Stimulated activated naive CD8-positive, alpha-beta T cell treated with anti-CD3 and anti-CD28 coated beads, Interleukin-15, amount 100 ng/mL, for 72 hours (primary cell): Measurements from ENCODE around the gene THSD7A.

ENCODE experiments used
- ATAC-seq: fragments of 150-1000 bp; cut with Tn5 transposase; 2 replicates; pipeline ENCODE4 v1.10.0; 2021; ENCODE audit warnings: mild to moderate bottlenecking, moderate library complexity
- DNase-seq, 2 donors: peaks; one replicate each; pipeline ENCODE4 v3.0.0; 2021 to 2022
- H3K27ac Mint-ChIP-seq, 2 donors: one replicate each; pipeline ENCODE4 v1.8.0; 2022; ENCODE audit warnings: mild to moderate bottlenecking in 2 of 2, mixed read lengths in 2 of 2, moderate library complexity in 2 of 2
- H3K27me3 Mint-ChIP-seq: one replicate; pipeline ENCODE4 v1.8.0; 2022; ENCODE audit warnings: mixed read lengths
- H3K4me1 Mint-ChIP-seq: one replicate; pipeline ENCODE4 v1.8.0; 2022; ENCODE audit warnings: mild to moderate bottlenecking, mixed read lengths
- H3K4me3 Mint-ChIP-seq, 2 donors: one replicate each; pipeline ENCODE4 v1.8.0; 2022; ENCODE audit warnings: mild to moderate bottlenecking in 2 of 2, mixed read lengths in 2 of 2, moderate library complexity in 1 of 2
- H3K9me3 Mint-ChIP-seq, 2 donors: one replicate each; pipeline ENCODE4 v1.8.0; 2022; ENCODE audit warnings: mixed read lengths in 2 of 2

Gene THSD7A

DNA sequence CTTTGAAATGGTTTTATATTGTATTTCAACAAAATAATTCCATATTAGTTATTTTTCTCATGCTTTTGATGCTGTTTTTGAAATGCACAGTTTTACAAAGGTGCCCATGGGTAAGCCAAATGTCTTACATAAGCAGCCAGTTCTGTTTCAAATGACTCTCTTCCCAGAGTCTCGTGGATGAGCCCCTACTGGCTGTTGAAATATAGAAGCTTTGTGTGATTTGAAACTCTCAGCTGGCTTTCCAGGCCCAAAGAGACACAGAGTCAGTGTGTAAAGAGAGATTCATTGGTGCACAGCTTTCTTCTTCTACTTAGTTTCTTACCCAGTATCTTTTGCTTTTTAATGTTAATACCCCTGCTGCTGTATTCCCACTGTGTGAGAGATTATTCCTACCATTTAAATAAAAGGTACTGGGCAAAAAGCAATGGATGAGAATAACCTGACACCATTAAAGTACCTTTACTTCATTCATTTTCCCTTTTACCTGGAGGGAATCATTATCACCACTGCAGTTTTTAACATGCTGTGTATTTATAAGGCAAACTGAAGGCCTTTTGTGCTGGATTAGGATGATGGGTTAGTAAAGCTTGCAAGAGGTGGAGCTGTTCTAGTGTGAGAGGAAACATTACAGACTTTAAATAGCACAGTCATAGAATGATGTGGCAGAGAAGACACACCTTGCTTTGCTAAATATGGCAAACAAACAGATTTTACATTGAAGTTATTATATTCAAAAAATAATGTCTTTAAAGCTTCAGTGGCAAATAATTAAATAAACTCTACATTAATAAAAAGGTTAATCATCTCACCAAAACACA, 415.1 kb downstream of the THSD7A start:
- H3K9me3 Mint-ChIP-seq, result peaks cover 24 to 27% of the 10 kb centered on the region in 2 donors

DNA sequence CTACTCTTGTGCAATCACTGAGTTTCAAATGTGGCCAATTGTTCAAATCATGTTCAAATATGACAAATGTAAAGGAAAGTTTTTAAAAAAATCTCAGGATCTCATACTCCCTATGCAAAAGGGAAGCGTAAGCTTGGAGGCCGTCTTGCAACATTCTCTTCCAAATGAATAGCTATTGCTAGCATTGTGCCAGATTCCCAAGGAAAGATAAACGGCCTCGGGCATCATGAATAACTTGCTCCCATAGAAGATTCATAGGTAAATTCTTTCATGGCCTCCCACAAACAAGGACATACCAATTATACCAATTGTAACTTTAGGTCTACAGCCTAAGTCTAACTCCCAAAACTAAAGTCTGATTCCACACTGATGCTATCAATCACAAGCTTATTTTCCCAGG, 416.9 kb downstream of the THSD7A start:
- ATAC-seq, result no peak
- Mint-ChIP-seq H3K4me1 (no peaks in the 10 kb centered on the region), H3K27me3 (no peaks in the 10 kb centered on the region), H3K27ac (no peak overlapping the region), H3K9me3 (peaks cover 13 to 20% of the 10 kb centered on the region in 2 donors), H3K4me3 (no peak overlapping the region)
- no peak for DNase-seq

More for the DNA sequence above, 415.1 kb downstream of the THSD7A start:
- Mint-ChIP-seq H3K27me3 (no peaks in the 10 kb centered on the region), H3K4me3 (no peak overlapping the region), H3K4me1 (no peaks in the 10 kb centered on the region), H3K27ac (no peak overlapping the region)
- DNase-seq (no peak), ATAC-seq (no peak)

DNA sequence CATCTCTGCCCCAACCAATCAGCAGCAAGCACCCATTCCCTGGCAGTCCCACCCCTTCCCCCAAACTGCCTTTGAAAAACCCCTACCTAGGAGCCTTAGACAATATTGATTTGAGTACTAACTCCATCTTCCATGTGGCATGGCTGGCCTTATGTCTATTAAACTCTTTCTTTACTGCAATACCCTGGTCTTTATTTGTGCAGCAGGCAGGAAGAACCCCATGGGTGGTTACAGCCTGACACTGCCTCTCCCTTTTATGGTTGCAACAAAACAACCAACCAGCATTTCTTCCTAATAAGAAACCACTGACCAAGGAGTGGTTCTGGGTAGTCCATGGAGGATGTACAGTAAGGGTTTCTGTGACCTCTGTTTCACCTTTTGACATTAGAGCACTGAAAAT, 418.1 kb downstream of the THSD7A start:
- Mint-ChIP-seq H3K4me3 (no peak overlapping the region), H3K27ac (peak overlapping the region in 1 of 2 donors; percentile 87), H3K9me3 (peaks cover 13 to 16% of the 10 kb centered on the region in 2 donors), H3K27me3 (no peaks in the 10 kb centered on the region), H3K4me1 (no peaks in the 10 kb centered on the region)
- ATAC-seq (no peak), DNase-seq (no peak)

DNA sequence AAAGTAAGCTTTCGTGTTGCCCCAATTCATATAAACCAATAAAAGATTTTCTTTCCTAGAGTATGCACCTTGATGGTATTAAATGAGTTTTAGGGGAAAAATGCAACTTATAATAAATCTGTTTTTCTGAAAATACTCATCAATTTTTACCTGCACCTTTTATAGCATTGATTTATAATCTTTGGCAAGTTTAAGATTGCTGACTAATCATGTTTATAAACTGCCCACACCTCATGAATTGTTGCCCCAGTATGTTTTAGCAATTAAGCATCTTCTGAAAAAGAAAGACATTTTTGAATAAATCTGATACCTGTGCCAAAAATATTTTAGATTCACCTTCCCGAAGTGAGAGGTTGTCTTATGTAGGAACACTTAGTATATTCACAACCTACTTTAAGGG, 420.0 kb downstream of the THSD7A start:
- Mint-ChIP-seq H3K27me3 (no peaks in the 10 kb centered on the region), H3K27ac (no peak overlapping the region), H3K4me1 (no peaks in the 10 kb centered on the region), H3K4me3 (no peak overlapping the region), H3K9me3 (peaks cover 13 to 16% of the 10 kb centered on the region in 2 donors)
- DNase-seq (no peak), ATAC-seq (no peak)

DNA sequence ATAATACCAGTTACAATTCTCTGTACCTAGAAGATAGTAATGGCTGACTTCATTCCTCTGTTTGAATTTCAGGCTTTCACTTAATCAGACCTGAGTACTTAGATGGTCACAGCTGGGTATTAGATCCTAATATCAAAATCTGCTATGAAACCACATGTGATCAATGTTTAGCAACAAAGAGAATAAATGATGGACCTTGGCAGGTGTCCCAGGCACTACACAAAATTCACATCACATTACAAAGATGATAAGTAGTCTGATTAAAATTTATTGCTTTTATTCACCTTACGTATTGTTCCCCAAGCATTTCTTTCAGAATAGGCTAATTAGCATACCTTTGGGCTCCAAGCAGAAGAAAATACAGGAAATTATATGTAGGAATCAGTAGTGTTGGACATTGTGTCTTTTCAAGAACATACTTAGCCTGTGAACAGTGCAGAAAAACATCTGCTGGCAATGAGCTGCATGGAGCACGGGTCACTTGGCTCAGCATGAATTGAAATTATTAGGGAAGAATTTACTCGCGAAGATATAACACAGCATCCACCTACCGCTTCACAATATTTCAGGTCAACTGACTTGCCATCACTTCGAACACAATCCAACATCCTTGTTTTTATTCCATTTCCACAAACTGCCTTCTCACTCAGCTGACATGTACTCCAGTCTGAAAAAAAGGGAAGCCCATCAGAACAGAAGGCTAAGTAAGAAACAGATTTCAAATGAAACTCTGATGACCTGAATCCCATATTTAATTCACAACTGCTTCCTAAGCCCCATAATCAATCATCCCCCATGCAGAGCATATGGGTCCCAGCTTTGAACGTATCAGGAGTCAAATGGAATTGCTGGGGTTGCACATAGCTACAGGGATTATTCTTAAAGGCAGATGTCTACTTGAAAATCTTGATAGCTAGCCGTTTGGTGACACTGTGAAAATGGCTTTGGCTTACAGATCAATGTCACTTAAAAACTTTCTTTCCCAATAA, 421.0 kb downstream of the THSD7A start:
- no peak overlapping the region for H3K27ac Mint-ChIP-seq
- peaks cover 13 to 16% of the 10 kb centered on the region in 2 donors for H3K9me3 Mint-ChIP-seq
- ATAC-seq (no peak), DNase-seq (no peak)
- no peaks in the 10 kb centered on the region for H3K4me1 Mint-ChIP-seq
- H3K27me3 Mint-ChIP-seq, result no peaks in the 10 kb centered on the region
- H3K4me3 Mint-ChIP-seq, result no peak overlapping the region

DNA sequence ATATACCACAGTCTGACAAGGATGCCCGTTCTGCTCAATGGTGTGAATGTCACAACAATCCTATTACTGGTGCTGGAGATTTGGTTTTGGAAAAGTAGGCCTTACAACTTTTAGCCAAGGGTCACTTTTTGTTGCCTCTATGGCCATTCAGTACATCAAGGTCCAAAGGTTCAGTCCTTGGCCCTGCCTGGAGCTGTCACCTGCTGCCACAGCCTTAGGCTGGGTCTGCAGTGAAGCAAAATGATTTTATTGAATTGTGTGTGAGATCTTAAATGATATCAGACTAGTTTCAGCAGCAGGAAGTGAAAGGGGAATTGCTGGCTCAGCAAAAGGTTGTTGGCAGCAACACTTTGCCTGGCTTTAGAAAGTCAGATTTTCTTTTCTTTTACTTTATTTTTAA, 427.6 kb downstream of the THSD7A start:
- no peaks in the 10 kb centered on the region for H3K4me1 Mint-ChIP-seq
- ATAC-seq (no peak), DNase-seq (no peak)
- H3K4me3 Mint-ChIP-seq, result no peak overlapping the region
- no peaks in the 10 kb centered on the region for H3K27me3 Mint-ChIP-seq
- no peaks in the 10 kb centered on the region for H3K9me3 Mint-ChIP-seq
- H3K27ac Mint-ChIP-seq, result no peak overlapping the region

DNA sequence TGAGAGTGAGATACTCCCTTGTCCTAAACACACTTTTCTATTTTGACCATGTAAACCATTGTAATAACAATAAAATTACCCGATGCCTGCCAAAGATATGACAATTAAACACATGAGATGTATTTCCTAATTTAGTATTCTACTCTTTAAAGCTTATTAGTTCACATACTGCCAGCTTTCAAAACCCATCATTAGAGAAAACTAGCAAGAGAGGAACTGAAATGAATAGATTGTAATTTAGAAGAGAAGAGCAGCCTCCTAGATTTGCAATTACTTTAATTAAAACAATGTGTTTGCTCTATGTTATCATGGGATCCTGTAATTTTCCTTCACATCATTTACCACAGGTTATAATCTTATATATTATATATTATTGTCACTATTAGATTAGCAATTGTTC, 428.2 kb downstream of the THSD7A start:
- no peak for ATAC-seq
- no peak for DNase-seq
- Mint-ChIP-seq H3K27ac (no peak overlapping the region), H3K4me3 (no peak overlapping the region), H3K27me3 (no peaks in the 10 kb centered on the region), H3K4me1 (no peaks in the 10 kb centered on the region), H3K9me3 (no peaks in the 10 kb centered on the region)

DNA sequence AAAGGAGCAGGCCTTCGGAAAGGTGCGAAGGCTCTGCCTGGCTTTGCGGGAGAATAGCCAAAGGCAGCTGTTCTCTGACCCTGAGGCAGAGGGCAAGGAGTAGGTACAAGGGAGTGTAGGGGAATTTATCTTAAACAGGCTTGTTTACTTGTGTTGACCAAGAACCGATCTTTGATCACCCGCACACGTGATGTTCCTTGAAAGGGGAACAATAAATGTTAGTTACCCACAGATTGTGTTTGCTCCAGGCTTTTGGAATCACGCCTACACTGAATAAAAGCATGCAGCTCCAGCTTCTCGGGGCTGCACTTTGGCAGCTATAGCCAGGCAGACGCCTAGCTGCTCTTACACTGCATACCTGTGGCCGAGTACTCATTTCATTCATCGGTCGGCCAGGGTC, 437.6 kb downstream of the THSD7A start:
- Mint-ChIP-seq H3K9me3 (peaks cover 7 to 15% of the 10 kb centered on the region in 2 donors), H3K4me1 (no peaks in the 10 kb centered on the region)
- DNase-seq, result no peak

DNA sequence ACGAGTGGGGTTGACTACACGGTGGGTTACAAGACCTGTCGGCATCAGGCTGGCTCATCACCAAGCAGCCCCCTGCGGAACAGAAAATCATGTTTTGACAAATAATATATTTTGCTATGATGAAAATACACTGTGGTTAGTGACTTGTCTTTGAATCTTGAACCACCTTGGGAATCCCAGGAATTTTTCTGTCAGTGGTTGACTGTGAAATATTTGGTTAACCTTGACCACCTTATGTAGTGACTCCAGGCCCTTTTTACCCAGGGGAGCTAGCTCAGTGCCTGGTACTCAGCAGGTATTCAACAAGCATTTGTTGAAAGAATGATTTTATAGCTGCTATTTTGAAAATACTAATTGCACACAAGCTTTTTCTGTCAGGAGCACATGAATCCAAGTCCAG, 452.4 kb downstream of the THSD7A start:
- no peaks in the 10 kb centered on the region for H3K4me1 Mint-ChIP-seq
- ATAC-seq (no peak), DNase-seq (no peak)
- no peak overlapping the region for H3K27ac Mint-ChIP-seq
- H3K9me3 Mint-ChIP-seq, result no peaks in the 10 kb centered on the region
- H3K4me3 Mint-ChIP-seq, result no peak overlapping the region
- H3K27me3 Mint-ChIP-seq, result no peaks in the 10 kb centered on the region

More for the DNA sequence above, 437.6 kb downstream of the THSD7A start:
- Mint-ChIP-seq H3K4me3 (no peak overlapping the region), H3K27ac (no peak overlapping the region), H3K27me3 (no peaks in the 10 kb centered on the region)
- no peak for ATAC-seq

DNA sequence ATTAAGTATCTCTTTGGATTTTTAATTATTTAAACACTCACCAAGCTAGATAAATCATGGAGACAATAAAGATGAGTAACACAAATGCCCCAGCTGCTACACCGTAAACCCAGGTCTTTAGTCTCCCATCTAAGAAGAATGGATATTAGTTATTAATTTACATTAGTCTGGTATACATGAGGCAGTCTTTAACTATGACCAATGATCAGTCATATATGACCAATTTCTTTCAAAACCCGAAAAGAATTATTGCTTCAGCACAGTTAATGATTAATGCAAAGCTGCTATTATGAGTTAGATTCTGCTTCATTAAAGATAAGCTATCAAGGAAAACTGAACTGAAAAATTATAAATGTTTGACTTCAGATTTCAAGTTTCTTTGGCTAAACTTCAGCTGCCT, 455.5 kb downstream of the THSD7A start:
- H3K4me3 Mint-ChIP-seq, result no peak overlapping the region
- no peaks in the 10 kb centered on the region for H3K9me3 Mint-ChIP-seq
- no peak for DNase-seq
- ATAC-seq, result no peak
- no peak overlapping the region for H3K27ac Mint-ChIP-seq
- H3K27me3 Mint-ChIP-seq, result no peaks in the 10 kb centered on the region
- no peaks in the 10 kb centered on the region for H3K4me1 Mint-ChIP-seq

DNA sequence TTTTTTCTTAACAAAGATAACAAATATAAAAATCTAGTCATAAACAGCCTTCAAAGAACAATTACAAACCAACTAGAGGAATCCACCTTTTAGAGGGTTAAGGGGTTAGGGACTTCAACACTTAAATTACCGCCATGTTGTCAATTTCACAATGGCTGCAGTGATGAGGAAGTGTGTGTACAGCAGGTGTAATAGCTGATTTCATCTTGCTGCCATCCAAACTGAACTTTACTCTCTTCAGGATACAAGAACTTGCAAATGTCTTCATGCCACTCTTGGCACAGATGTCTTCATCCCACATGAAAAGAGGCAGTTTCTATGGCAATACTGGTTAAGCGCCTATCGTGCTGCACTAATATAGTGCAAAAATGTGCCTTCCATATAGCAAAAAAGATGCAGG, 457.4 kb downstream of the THSD7A start:
- DNase-seq, result no peak
- Mint-ChIP-seq H3K27me3 (no peaks in the 10 kb centered on the region), H3K9me3 (no peaks in the 10 kb centered on the region), H3K4me3 (no peak overlapping the region), H3K27ac (no peak overlapping the region), H3K4me1 (no peaks in the 10 kb centered on the region)
- no peak for ATAC-seq

DNA sequence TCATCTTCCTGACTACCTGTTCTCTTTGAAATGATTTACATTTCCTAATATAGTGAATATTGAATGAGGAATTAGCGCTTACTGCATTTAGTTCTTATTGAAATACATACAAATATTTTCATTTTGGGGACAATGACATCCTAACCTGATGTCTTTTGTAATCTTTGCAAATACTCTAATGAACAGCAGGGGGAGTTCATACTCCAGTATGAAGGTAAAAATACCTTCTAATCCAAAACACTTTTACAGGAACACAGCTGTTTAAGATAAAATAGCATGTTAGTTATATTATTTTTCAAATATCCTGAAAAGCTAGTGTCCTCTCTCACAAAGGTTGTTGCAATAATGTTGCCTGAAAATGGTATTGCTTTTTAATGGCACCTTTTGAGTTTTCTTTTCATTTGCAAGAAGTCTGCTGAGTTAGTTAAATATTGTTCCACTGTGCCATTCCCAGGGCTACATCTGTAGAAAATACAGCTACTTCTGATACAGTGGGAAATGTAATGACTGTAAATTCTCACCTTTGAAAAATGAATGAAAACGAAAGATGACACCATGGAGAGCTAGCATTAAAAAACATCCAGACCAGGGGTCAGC, 458.4 kb downstream of the THSD7A start:
- H3K4me3 Mint-ChIP-seq, result no peak overlapping the region
- H3K4me1 Mint-ChIP-seq, result no peaks in the 10 kb centered on the region
- H3K27ac Mint-ChIP-seq, result no peak overlapping the region
- no peaks in the 10 kb centered on the region for H3K9me3 Mint-ChIP-seq
- peaks cover 1% of the 10 kb centered on the region for H3K27me3 Mint-ChIP-seq
- ATAC-seq (no peak), DNase-seq (no peak)

DNA sequence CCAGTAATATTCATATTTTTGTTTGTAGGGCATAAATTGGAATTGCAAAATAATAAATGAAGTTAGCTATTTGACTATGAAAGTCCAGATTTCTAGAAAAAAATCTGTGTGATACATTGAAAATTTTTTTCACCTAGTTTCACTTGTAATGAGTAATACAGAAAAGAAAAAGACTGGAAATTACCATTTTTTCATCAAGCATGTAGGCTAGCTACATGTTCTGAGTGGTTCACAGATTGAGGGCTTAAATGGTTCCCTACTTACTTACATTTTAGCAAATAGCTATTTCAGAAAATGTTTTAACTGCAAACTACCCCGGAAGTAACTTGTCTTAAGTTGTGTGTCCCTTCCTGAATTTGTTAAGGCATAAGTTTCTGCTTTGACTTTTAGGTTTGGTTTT, 462.3 kb downstream of the THSD7A start:
- no peak for DNase-seq
- ATAC-seq, result no peak
- Mint-ChIP-seq H3K4me3 (no peak overlapping the region), H3K27ac (no peak overlapping the region), H3K9me3 (no peaks in the 10 kb centered on the region), H3K4me1 (no peaks in the 10 kb centered on the region), H3K27me3 (peaks cover 11% of the 10 kb centered on the region)

DNA sequence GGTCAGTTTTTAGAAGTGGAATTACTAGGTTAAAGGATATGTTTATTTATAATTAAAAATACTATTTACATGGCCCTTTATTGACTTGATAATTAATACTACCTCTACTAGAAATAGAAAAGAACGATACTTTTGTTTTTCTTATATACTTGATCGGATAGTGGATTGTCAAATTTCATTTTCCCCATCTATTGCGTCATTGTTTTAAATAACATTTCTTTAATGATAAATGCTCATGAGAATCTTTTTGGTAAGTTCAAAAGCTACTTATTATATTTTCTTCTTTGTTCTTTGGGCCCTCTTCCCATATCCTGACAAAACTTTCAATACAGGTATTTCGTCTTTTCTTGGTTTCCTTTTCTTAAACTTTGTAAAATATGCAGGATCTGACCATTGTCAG, 465.9 kb downstream of the THSD7A start:
- H3K4me3 Mint-ChIP-seq, result no peak overlapping the region
- DNase-seq, result no peak

DNA sequence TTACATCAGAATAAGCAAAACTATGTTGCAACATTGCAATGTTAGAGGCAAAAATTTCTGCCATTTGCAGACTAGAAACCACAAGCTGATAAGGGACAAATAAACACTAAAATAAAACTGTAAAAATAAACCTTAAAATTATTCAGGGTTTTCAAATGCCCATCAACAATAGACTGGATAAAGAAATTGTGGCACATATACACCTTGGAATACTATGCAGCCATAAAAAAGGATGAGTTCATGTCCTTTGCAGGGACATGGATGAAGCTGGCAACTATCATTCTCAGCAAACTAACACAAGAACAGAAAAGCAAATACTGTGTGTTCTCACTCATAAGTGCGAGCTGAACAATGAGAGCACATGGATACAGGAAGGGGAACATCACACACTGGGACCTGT, 473.4 kb downstream of the THSD7A start:
- Mint-ChIP-seq H3K4me3 (no peak overlapping the region), H3K9me3 (no peaks in the 10 kb centered on the region), H3K27me3 (peaks cover under 1% of the 10 kb centered on the region)

More for the DNA sequence above, 465.9 kb downstream of the THSD7A start:
- no peaks in the 10 kb centered on the region for H3K9me3 Mint-ChIP-seq
- no peak for ATAC-seq
- H3K4me1 Mint-ChIP-seq, result no peaks in the 10 kb centered on the region
- no peak overlapping the region for H3K27ac Mint-ChIP-seq
- H3K27me3 Mint-ChIP-seq, result peaks cover 11% of the 10 kb centered on the region

More for the DNA sequence above, 473.4 kb downstream of the THSD7A start:
- ATAC-seq (no peak), DNase-seq (no peak)
- Mint-ChIP-seq H3K4me1 (no peaks in the 10 kb centered on the region), H3K27ac (no peak overlapping the region)
